GM12872 (cell line): Measurements from ENCODE around the gene ACAN.

ENCODE experiments used
- TF ChIP-seq, protein P1 (sequence below): IDR thresholded peaks from 3 replicates; pipeline ENCODE4 v1.5.1; 2011; ENCODE audit warnings: low read depth, mild to moderate bottlenecking, low read length, moderate library complexity; ENCODE audit not compliant: insufficient read depth

The ACAN gene

DNA sequence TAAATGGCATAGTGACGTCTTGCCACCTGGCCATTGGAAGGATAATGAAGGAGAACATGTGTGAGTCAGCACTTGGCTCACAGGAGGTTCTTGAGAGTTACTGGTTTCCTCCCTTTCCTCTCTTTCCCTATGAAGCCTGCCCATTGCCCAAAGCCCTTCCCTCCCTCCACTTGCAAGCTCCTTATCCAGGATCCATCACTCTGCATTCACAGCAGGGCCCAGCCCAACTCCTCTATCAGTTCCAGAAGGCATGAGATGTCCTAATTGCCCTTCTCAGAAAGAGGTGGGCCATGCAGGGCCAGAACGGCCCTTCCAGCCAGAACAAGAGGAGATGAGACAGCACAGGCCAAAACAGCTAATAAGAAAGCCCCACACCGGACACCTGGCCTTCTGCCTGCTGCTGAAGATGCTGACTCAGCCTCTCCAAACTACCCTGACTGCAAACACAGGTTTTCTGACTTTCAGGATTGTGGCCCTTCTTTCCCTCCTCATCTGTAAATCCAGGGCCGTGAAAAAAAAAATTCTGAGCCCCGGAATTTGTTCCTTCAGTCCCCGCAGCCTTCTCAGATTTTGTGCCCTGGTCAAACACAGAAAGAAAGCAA lies 62.4 kb downstream of the ACAN start:
- TF ChIP-seq, protein P1, sequence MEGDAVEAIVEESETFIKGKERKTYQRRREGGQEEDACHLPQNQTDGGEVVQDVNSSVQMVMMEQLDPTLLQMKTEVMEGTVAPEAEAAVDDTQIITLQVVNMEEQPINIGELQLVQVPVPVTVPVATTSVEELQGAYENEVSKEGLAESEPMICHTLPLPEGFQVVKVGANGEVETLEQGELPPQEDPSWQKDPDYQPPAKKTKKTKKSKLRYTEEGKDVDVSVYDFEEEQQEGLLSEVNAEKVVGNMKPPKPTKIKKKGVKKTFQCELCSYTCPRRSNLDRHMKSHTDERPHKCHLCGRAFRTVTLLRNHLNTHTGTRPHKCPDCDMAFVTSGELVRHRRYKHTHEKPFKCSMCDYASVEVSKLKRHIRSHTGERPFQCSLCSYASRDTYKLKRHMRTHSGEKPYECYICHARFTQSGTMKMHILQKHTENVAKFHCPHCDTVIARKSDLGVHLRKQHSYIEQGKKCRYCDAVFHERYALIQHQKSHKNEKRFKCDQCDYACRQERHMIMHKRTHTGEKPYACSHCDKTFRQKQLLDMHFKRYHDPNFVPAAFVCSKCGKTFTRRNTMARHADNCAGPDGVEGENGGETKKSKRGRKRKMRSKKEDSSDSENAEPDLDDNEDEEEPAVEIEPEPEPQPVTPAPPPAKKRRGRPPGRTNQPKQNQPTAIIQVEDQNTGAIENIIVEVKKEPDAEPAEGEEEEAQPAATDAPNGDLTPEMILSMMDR, result no peak

DNA sequence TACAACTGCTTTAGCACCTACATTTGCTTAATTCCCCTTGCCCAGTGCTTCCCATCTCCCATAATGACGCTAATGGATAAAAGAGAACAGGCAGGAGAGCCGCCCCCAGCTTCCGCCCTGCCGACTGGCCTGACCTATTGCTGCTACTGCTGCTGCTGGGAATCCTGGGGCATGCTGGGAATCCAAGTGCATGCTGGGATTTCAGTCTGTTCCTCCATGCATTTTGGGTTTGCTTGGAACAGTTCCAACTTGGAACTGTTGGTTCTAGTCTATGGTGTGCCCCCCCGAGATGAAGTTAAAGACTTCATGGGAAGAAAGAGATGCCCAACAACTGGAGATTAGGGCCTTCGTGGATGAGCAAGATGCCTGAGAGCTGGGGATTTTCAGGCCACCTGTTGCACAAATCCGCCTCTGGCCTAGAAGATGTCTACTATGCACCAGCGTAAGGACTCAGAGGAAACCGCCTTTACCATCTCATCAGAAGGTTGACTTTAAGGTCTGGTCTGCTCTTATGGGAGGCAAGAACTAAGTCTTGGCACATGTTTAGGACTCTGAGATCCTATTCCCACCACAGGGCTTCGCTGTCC lies 63.2 kb downstream of the ACAN start:
- TF ChIP-seq, protein P1, result no peak

DNA sequence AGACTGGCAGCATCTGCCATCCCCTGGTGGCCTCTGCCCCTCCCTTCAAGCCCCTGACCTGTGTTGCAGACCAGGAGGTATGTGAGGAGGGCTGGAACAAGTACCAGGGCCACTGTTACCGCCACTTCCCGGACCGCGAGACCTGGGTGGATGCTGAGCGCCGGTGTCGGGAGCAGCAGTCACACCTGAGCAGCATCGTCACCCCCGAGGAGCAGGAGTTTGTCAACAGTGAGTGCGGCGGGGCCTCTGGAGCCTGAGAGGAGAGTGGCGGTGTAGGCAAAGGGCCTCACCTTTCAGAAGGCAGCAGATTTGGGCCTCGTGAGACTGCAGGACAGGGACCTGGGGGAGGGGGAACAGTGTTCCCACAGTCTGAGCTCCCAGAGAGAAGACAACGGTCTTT lies 68.1 kb downstream of the ACAN start:
- TF ChIP-seq, protein P1, result no peak

DNA sequence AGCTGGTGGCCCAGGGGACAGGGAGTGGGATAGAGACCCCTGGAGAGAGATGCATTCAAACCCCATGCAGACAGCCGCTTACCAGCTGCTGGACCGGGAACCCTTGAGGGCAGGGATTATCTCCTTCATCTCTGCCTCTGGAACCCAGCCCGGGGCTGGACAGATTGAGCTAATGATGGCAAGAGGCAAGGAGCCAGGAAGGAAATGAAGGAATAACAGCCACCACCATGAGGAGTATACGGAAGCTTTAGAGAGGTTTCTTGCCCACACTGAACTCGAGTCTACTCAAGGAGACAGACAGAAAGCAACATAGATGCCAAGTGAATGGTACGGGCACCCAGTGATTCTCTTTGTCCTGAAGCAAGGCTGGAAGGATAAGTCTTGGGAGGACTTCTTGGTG lies 68.9 kb downstream of the ACAN start:
- TF ChIP-seq, protein P1, result no peak

DNA sequence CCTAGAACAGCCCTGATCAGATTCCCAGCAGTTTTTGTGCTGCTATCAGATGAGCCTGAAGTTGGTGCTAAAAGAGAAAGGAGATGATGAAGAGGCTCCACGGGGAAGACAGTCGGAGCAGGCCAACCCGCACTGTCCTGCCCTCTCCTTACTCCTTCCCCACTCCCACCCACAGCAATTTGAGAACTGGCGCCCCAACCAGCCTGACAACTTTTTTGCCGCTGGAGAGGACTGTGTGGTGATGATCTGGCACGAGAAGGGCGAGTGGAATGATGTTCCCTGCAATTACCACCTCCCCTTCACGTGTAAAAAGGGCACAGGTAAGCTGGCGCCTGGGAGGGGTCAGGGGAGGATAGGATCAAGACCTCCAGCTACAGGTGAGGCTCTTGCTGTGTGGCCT lies 69.5 kb downstream of the ACAN start:
- TF ChIP-seq, protein P1, result no peak

DNA sequence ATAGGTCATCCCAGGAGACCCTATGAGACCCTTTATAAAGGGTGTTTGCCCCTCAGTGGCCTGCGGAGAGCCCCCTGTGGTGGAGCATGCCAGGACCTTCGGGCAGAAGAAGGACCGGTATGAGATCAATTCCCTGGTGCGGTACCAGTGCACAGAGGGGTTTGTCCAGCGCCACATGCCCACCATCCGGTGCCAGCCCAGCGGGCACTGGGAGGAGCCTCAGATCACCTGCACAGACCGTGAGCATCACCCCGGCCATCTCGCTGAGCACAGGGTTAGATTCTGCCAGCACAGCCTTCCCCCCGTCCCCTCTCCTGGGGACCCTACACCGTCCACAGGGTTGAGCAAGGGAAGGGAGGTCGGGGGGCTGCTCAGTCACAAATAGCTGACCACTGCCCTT lies 70.5 kb downstream of the ACAN start:
- TF ChIP-seq, protein P1, result no peak

DNA sequence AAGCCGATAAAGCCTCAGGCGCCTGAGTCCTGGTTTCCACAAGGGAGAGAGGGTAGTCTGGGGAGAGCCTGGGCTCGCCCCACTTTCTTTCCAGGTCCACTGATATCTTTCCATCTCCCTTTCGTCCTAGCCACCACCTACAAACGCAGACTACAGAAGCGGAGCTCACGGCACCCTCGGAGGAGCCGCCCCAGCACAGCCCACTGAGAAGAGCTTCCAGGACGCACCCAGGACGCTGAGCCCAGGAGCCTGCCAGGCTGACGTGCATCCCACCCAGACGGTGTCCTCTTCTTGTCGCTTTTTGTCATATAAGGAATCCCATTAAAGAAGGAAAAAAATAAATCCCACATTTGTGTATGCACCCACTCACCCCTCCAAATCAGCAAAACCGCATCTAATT lies 71.0 kb downstream of the ACAN start:
- TF ChIP-seq, protein P1, result no peak

DNA sequence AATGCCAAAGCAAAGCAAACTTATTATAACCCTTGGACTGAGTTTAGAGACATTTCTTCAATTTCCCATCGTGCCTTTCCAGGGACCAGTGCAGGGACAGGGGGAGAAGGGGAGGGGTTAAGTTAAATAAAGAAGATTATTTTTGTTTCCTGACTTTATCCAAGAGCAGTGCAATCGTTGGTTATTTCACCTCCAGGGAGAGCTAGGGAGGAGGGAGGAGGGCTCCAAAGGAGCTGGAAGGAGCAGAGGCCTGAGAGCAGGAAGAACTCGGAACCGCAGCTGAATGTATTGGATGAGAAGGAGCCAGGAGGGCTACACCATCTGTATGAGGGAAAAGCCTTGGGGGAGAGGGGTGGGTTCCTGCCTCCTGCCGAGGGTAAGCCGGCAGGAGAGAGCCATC lies 71.4 kb downstream of the ACAN start:
- TF ChIP-seq, protein P1, result no peak
